ENCODE data around the gene MACF1. TPM values are rescaled to one million over a fixed set of nuclear protein-coding genes. Genes with fewer than 3 reads are reported as not detected.
"Not testable (repeated sequence)": the region's sequence is repeated elsewhere in the genome, so short reads cannot be mapped to it uniquely, and the experiment has no call there.

The MACF1 gene
- total RNA-seq, 1 donor, result 284 TPM

DNA sequence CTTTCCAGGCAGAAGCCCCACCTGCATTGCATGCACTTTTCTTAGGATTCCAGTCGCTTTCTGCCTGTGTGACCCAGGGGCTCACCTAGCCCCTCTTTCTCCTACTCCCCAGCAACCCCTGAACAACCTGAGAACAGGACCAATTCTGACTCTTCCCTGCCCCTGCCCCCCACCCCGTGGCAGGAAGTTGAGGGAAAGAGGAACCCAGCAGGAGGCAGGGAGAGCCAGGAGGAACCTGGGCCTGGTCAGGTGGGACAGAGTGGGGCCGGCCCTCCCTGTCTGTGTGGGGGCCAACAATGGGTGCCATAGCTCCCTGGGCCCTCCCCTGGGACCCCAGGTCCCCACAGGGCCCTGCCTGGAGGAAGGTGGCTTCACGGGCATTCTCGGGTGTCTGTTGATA, 293.1 kb downstream of the MACF1 start:
- TF ChIP-seq, protein P1, sequence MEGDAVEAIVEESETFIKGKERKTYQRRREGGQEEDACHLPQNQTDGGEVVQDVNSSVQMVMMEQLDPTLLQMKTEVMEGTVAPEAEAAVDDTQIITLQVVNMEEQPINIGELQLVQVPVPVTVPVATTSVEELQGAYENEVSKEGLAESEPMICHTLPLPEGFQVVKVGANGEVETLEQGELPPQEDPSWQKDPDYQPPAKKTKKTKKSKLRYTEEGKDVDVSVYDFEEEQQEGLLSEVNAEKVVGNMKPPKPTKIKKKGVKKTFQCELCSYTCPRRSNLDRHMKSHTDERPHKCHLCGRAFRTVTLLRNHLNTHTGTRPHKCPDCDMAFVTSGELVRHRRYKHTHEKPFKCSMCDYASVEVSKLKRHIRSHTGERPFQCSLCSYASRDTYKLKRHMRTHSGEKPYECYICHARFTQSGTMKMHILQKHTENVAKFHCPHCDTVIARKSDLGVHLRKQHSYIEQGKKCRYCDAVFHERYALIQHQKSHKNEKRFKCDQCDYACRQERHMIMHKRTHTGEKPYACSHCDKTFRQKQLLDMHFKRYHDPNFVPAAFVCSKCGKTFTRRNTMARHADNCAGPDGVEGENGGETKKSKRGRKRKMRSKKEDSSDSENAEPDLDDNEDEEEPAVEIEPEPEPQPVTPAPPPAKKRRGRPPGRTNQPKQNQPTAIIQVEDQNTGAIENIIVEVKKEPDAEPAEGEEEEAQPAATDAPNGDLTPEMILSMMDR (IDR thresholded peaks at IDR 0.05; ENCODE audit: insufficient read depth, low read length), result no peak
- no peak overlapping the region for H3K4me3 ChIP-seq (ENCODE audit: low read depth, low read length)
- no peak for DNase-seq (ENCODE audit: low read depth)

DNA sequence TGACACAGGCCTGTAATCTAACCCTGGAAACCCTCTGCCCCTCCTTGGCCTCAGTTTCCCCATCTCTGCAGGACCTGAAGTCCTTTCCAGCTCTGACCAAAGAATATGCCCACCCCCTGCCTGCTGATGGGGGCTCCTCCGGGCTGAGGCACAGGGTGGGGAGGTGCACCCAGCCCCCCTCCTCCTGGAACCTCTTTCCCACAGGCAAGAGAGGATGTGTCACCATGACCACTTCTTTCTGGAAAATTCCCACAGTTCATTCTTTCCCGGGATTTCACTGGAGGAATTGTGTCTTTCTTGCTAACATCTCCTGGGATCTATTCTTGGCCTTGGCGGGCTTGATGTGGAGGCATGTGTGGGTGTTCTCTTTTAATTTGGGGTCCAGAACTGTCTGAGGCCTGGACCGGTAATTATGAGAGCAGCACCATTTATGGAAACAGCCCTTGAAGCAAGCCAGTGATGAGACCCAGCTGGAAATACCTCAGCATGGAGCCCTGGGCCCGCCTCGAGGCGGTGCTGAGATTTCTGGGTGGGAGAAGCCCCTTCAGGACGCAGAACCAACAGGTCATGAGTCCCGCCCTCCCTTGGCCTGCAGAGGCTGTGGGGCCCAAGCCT, 293.7 kb downstream of the MACF1 start:
- not testable (repeated sequence) for DNase-seq (ENCODE audit: low read depth); H3K4me3 ChIP-seq (ENCODE audit: low read depth, low read length)

DNA sequence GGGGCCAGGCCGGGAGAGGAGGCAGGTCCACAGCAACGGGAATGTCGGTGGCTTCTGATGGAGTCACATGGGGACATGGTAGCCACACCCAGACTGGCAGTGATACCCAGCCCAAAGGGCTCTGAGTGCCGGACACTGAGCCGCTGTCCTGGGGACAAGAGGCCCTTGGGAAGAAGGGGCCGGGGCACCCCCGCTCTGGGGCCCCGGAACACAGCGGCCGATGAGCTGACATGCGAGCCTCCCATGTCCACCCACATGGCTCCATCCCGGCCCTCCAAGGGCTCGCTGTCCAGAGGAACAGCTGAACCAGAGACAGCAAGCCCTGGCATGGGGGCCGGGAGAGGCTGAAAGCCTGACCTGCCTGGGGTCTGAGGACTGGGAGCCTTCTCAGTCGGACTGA, 294.3 kb downstream of the MACF1 start:
- H3K4me3 ChIP-seq (ENCODE audit: low read depth, low read length); DNase-seq (ENCODE audit: low read depth): not testable (repeated sequence)

DNA sequence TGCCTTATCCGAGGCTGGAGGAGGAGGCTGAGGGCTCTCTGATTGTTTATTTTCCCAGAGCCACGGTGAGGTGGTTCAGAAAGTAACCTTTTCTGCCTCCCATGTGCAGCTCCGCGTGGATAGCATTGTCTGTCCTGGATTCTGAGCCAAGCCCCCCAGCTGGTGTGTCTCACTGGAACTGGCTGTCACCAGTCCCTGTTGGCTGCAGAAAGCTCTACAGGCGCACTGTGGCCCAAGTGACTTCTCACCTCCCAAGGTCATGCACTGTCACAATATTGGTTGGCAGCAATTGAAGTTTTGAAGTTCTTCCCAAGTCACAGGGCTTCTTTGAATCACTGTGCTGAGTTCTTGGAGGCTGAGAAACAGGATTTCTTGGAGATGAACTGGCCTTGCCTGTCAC, 295.2 kb downstream of the MACF1 start:
- no peak for DNase-seq (ENCODE audit: low read depth)
- TF ChIP-seq, protein P1 (IDR thresholded peaks at IDR 0.05; ENCODE audit: insufficient read depth, low read length), result no peak

DNA sequence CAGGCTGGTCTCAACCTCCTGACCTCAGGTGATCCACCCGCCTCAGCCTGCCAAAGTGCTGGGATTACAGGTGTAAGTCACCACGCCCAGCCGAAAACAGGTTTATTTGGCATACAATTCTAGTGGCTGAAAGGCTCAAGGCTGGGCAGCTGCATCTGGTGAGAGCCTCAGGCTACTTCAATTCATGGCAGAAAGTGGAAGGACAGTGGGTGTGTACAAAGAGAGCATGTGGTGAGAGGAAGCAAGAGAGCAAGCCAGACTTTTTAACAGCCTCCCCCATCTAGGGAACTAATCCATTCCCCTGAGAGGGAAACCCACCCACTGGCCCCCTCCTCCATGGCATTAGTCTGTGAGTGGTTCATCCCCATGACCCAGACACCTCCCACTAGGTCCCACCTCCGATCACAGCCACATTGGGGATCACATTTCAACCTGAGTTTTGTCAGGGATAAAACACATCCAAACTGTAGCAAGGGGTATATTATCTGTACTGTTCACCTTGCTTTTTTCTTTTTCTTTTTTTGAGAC, 296.4 kb downstream of the MACF1 start:
- TF ChIP-seq, protein P1 (IDR thresholded peaks at IDR 0.05; ENCODE audit: insufficient read depth, low read length), result no peak
- DNase-seq (ENCODE audit: low read depth), result no peak
- H3K4me3 ChIP-seq (ENCODE audit: low read depth, low read length), result no peak overlapping the region

More for the DNA sequence above, 295.2 kb downstream of the MACF1 start:
- H3K4me3 ChIP-seq (ENCODE audit: low read depth, low read length), result no peak overlapping the region

DNA sequence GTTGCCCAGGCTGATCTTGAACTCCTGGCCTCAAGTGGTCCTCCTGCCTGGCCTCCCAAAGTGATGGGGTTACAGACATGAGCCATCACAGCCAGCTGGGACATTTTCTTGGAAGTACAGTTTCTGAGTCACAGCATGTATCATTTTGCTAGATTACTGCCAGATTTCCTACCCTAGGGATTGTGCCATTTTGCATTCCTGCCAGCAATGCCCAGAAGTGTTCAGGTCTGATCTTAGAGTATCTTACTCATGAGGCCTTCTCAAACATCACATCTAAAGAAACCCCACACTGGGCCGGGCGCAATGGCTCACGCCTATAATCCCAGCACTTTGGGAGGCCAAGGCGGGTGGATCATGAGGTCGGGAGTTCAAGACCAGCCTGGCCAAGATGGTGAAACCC, 297.2 kb downstream of the MACF1 start:
- TF ChIP-seq, protein P1 (IDR thresholded peaks at IDR 0.05; ENCODE audit: insufficient read depth, low read length), result peak; percentile 2
- H3K4me3 ChIP-seq (ENCODE audit: low read depth, low read length), result no peak overlapping the region
- peak; percentile 85 for DNase-seq (ENCODE audit: low read depth)

DNA sequence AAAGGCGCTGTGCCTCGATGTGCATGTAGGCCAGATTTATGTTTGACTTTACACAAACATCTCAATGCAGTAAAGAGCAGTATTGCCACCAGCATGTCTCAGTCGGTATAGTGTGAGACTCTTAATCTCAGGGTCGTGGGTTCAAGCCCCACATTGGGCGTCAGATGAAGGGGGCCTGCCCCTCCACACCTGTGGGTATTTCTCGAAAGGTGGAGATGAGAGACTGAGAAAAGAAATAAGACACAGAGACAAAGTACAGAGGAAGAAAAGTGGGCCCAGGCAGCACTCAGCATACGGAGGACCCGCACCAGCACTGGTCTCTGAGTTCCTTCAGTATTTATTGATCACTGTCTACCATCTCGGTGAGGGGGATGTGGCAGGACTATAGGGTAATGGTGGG, 299.9 kb downstream of the MACF1 start:
- H3K4me3 ChIP-seq (ENCODE audit: low read depth, low read length); DNase-seq (ENCODE audit: low read depth): not testable (repeated sequence)

DNA sequence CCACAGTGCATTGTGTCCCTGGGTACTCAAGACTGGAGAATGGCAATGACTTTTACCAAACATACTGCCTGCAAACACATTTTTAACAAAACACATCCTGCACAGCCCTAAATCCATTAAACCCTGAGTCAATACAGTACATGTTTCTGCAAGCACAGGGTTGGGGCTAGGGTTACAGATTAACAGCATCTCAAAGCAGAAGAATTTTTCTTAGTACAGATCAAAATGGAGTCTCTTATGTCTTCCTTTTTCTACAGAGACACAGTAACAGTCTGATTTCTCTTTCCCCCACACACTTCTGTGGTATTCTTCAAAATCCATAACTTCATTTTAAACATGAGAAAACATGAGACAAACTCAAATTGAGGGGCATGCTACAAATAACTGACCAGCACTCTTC, 300.8 kb downstream of the MACF1 start:
- no peak for DNase-seq (ENCODE audit: low read depth)
- TF ChIP-seq, protein P1 (IDR thresholded peaks at IDR 0.05; ENCODE audit: insufficient read depth, low read length), result no peak
- H3K4me3 ChIP-seq (ENCODE audit: low read depth, low read length), result no peak overlapping the region

Measured in fibroblast of the aortic adventitia (primary cell).